Neural cell (in vitro differentiated cells): Measurements from ENCODE around the gene DPF3. TPM values are rescaled to one million over a fixed set of nuclear protein-coding genes. Genes with fewer than 3 reads are reported as not detected.

Source experiments
- H2AFZ ChIP-seq: fragments of 200-600, 300-800 bp; sonication (generic), shearing (Covaris generic); 2 replicates; pipeline ENCODE4 v1.6.0; 2014; ENCODE audit warnings: low read depth, mild to moderate bottlenecking, antibody characterized with exemption, low read length, moderate library complexity
- H3F3A ChIP-seq: fragments of 200-600 bp; shearing (Covaris generic); 2 replicates; pipeline ENCODE4 v1.6.1; 2016; ENCODE audit warnings: mild to moderate bottlenecking, moderate library complexity, mixed read lengths, antibody characterized with exemption, low read length; ENCODE audit not compliant: insufficient read depth, poor library complexity, severe bottlenecking
- H3K27ac ChIP-seq: fragments of 200-600, 300-800 bp; sonication (generic), shearing (Covaris generic); 2 replicates; pipeline ENCODE4 v1.5.1; 2014; ENCODE audit warnings: mild to moderate bottlenecking, low read length, moderate library complexity
- H3K27me3 ChIP-seq: fragments of 300-800, 200-600 bp; sonication (generic), shearing (Covaris generic); 2 replicates; pipeline ENCODE4 v1.6.0; 2014; ENCODE audit warnings: mild to moderate bottlenecking, low read depth, low read length, moderate library complexity; ENCODE audit not compliant: insufficient read depth
- H3K36me3 ChIP-seq: fragments of 300-800, 200-600 bp; sonication (generic), shearing (Covaris generic); 2 replicates; pipeline ENCODE4 v1.5.1; 2014; ENCODE audit warnings: mild to moderate bottlenecking, antibody characterized with exemption, low read length, moderate library complexity; ENCODE audit not compliant: insufficient read depth
- H3K4me2 ChIP-seq: fragments of 300-800, 200-600 bp; sonication (generic), shearing (Covaris generic); 2 replicates; pipeline ENCODE4 v1.6.0; 2014; ENCODE audit warnings: mild to moderate bottlenecking, low read length
- H3K4me3 ChIP-seq: fragments of 300-800, 200-600 bp; sonication (generic), shearing (Covaris generic); 2 replicates; pipeline ENCODE4 v1.5.1; 2014; ENCODE audit warnings: mild to moderate bottlenecking, low read length, moderate library complexity
- H3K79me2 ChIP-seq: fragments of 200-600 bp; shearing (Covaris generic); replicated peaks from 2 replicates; pipeline ENCODE4 v1.6.0; 2014; ENCODE audit warnings: mild to moderate bottlenecking, low read length, moderate library complexity; ENCODE audit not compliant: insufficient read depth
- H3K9ac ChIP-seq: fragments of 300-800, 200-600 bp; sonication (generic), shearing (Covaris generic); 2 replicates; pipeline ENCODE4 v1.6.1; 2016; ENCODE audit warnings: mild to moderate bottlenecking, low read length, mixed read lengths
- H3K9me2 ChIP-seq: fragments of 200-600 bp; shearing (Covaris generic); 2 replicates; pipeline ENCODE4 v1.6.1; 2016; ENCODE audit warnings: mild to moderate bottlenecking, low read length, mixed read lengths; ENCODE audit not compliant: insufficient read depth
- H3K9me3 ChIP-seq: fragments of 200-600, 300-800 bp; sonication (generic), shearing (Covaris generic); 2 replicates; pipeline ENCODE4 v1.6.1; 2016; ENCODE audit warnings: mild to moderate bottlenecking, mixed run types, low read length, moderate library complexity, mixed read lengths
- H4K20me1 ChIP-seq: fragments of 200-600 bp; shearing (Covaris generic); 2 replicates; pipeline ENCODE4 v1.6.1; 2016; ENCODE audit warnings: mild to moderate bottlenecking, mixed run types; ENCODE audit not compliant: insufficient read depth
- EP300 ChIP-seq: fragments of 450-650 bp; conservative IDR thresholded peaks from 2 replicates; pipeline ENCODE4 v1.6.1; 2014; ENCODE audit warnings: antibody characterized with exemption, mild to moderate bottlenecking, moderate library complexity; ENCODE audit not compliant: poor library complexity, severe bottlenecking
- EZH2 ChIP-seq: fragments of 200-600, 300-800 bp; shearing (Covaris generic), sonication (generic); IDR thresholded peaks from 2 replicates; pipeline ENCODE4 v1.6.1; 2014; ENCODE audit warnings: antibody characterized with exemption, low read length, borderline replicate concordance, mild to moderate bottlenecking; ENCODE audit not compliant: insufficient read depth, poor library complexity, severe bottlenecking
- MXI1 ChIP-seq: fragments of 450-650 bp; conservative IDR thresholded peaks from 2 replicates; pipeline ENCODE4 v1.6.1; 2014; ENCODE audit warnings: antibody characterized with exemption, mild to moderate bottlenecking; ENCODE audit not compliant: poor library complexity, severe bottlenecking
- POLR2AphosphoS5 ChIP-seq: IDR thresholded peaks from 2 replicates; pipeline ENCODE4 v1.6.1; 2012
- RAD21 ChIP-seq: fragments of 450-650 bp; conservative IDR thresholded peaks from 2 replicates; pipeline ENCODE4 v1.6.1; 2014; ENCODE audit warnings: antibody characterized with exemption, mild to moderate bottlenecking, moderate library complexity
- REST ChIP-seq: IDR thresholded peaks from 2 replicates; pipeline ENCODE4 v1.6.1; 2012; ENCODE audit warnings: borderline replicate concordance
- SMC3 ChIP-seq: fragments of 450-650 bp; conservative IDR thresholded peaks from 2 replicates; pipeline ENCODE4 v1.6.1; 2014; ENCODE audit warnings: antibody characterized with exemption, mild to moderate bottlenecking, moderate library complexity; ENCODE audit not compliant: poor library complexity
- TAF1 ChIP-seq: IDR thresholded peaks from 2 replicates; pipeline ENCODE4 v1.6.1; 2012; ENCODE audit warnings: low read depth
- polyA plus RNA-seq: library from polyadenylated mRNA; depleted of rRNA; stranded (reverse); fragments of >200 nt; gene quantifications from 2 replicates; pipeline ENCODE4 v1.2.3, GENCODE V29; 2014
- TF ChIP-seq, protein P1 (sequence below): fragments of 450-650 bp; IDR thresholded peaks from 2 replicates; pipeline ENCODE4 v1.5.1; 2014; ENCODE audit warnings: antibody characterized with exemption, mild to moderate bottlenecking, moderate library complexity; ENCODE audit not compliant: poor library complexity, severe bottlenecking

Gene DPF3
- polyA plus RNA-seq, 1 donor from 2014 or later, result 2.9 TPM

- Histone ChIP-seq H3K4me2 (no peak overlapping the region), H3K79me2 (no peaks in the 10 kb centered on the region), H3K9me2 (no peaks in the 10 kb centered on the region), H3K27me3 (no peaks in the 10 kb centered on the region), H4K20me1 (no peaks in the 10 kb centered on the region), H3K9ac (no peak overlapping the region), H3K36me3 (no peaks in the 10 kb centered on the region), H3F3A (no peaks in the 10 kb centered on the region), H3K9me3 (no peaks in the 10 kb centered on the region), H3K4me3 (no peak overlapping the region), H3K27ac (no peak overlapping the region), H2AFZ (no peak overlapping the region)
- TF ChIP-seq, protein P1, sequence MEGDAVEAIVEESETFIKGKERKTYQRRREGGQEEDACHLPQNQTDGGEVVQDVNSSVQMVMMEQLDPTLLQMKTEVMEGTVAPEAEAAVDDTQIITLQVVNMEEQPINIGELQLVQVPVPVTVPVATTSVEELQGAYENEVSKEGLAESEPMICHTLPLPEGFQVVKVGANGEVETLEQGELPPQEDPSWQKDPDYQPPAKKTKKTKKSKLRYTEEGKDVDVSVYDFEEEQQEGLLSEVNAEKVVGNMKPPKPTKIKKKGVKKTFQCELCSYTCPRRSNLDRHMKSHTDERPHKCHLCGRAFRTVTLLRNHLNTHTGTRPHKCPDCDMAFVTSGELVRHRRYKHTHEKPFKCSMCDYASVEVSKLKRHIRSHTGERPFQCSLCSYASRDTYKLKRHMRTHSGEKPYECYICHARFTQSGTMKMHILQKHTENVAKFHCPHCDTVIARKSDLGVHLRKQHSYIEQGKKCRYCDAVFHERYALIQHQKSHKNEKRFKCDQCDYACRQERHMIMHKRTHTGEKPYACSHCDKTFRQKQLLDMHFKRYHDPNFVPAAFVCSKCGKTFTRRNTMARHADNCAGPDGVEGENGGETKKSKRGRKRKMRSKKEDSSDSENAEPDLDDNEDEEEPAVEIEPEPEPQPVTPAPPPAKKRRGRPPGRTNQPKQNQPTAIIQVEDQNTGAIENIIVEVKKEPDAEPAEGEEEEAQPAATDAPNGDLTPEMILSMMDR, result no peak
- no peak for TF ChIP-seq EZH2
- TF ChIP-seq TAF1, result no peak
- TF ChIP-seq EP300, result no peak
- no peak for TF ChIP-seq RAD21
- TF ChIP-seq REST, result no peak
- TF ChIP-seq POLR2AphosphoS5, result no peak
- no peak for TF ChIP-seq MXI1
- no peak for TF ChIP-seq SMC3
Observed at GRCh38 chr14:72649603-72650227, 244.2 kb downstream of the DPF3 start.

DNA sequence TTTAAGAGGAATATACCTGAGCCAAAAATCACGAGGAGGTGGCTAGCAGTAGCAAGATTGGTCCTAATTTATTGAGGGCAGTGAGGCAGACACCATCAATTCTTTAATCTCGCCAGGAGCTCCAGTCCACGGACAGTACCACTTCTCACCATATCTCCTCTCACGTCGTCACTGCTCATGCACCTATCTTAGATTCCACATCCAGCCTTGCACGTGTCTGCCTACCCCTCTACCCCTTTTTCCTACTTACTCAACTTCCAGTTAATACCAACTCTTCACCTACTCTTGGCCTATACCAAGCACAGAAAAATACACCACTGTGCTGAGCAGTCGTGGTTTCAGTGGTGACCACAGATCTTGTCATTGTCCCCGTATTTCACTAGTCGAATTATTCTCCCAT lies 246.1 kb downstream of the DPF3 start:
- Histone ChIP-seq H2AFZ (no peak overlapping the region), H3K27me3 (no peaks in the 10 kb centered on the region), H3K79me2 (no peaks in the 10 kb centered on the region), H3K9me2 (no peaks in the 10 kb centered on the region), H3K4me3 (no peak overlapping the region), H4K20me1 (no peaks in the 10 kb centered on the region), H3K9ac (no peak overlapping the region), H3K36me3 (no peaks in the 10 kb centered on the region), H3K9me3 (no peaks in the 10 kb centered on the region), H3F3A (no peaks in the 10 kb centered on the region), H3K4me2 (no peak overlapping the region), H3K27ac (no peak overlapping the region)
- TF ChIP-seq POLR2AphosphoS5, result no peak
- no peak for TF ChIP-seq RAD21
- TF ChIP-seq REST, result no peak
- no peak for TF ChIP-seq EP300
- no peak for TF ChIP-seq EZH2
- no peak for TF ChIP-seq TAF1
- TF ChIP-seq, protein P1, result no peak
- no peak for TF ChIP-seq SMC3
- TF ChIP-seq MXI1, result no peak
